Measurements from ENCODE around the gene PAX7.

GRCh38 chr1:18721041-18721440 is 90.4 kb downstream of the PAX7 start:
- TF ChIP-seq CTCF (IDR thresholded peaks at IDR 0.05) = no peak
- TF ChIP-seq POLR2A (IDR thresholded peaks at IDR 0.05) = no peak
- no peak for TF ChIP-seq EP300 (IDR thresholded peaks at IDR 0.05)
